Endothelial cell of umbilical vein (primary cell): ENCODE results near the gene ASB10. TPM values are rescaled to one million over a fixed set of nuclear protein-coding genes. Genes with fewer than 3 reads are reported as not detected.

ENCODE experiments used
- BruUV-seq: library from RNA; stranded (reverse); fragments of 400-500 nt; replicated peaks from 2 replicates; lab custom pipeline; 2021; lab: Mats Ljungman, UMichigan
- CTCF ChIA-PET: fragments of 300-600, 350-600 bp; sonication (Branson Sonifier 250); formaldehyde crosslinking; loops from one replicate; lab custom pipeline; 2021; ENCODE audit warnings: antibody characterized with exemption, inconsistent platforms; lab: Charles Lee
- POLR2A ChIA-PET: fragments of 300-600, 350-600 bp; sonication (Branson Sonifier 250); formaldehyde crosslinking; loops from one replicate; lab custom pipeline; 2021; ENCODE audit warnings: antibody characterized with exemption, inconsistent platforms; lab: Charles Lee
- DNase-seq: peaks from one replicate; pipeline ENCODE4 v3.0.0-alpha.2; 2011; ENCODE audit warnings: low read depth, low spot score
- FAIRE-seq: peaks from 2 replicates; lab custom pipeline; 2011; peaks lifted over from hg19 to GRCh38; lab: Jason Lieb, UNC
- H2AFZ ChIP-seq: 2 replicates; pipeline ENCODE4 v1.6.0; 2012; ENCODE audit warnings: low read depth, low read length, control low read depth, inconsistent platforms
- H3K27ac ChIP-seq: 2 replicates; pipeline ENCODE4 v1.5.1; 2011; ENCODE audit warnings: low read depth, mild to moderate bottlenecking, control low read depth, low read length, moderate library complexity; ENCODE audit not compliant: insufficient read depth
- H3K27me3 ChIP-seq, 2 experiments: 2 replicates each; pipeline versions ENCODE4 v1.6.0 to v1.6.1; 2011; ENCODE audit warnings: low read length in 2 of 2, mixed read lengths in 1 of 2; ENCODE audit not compliant: control insufficient read depth in 2 of 2, insufficient read depth in 2 of 2
- H3K36me3 ChIP-seq, 2 experiments: 2 replicates in 1 of 2; 3 replicates in 1 of 2; pipeline ENCODE4 v1.5.1; 2011; ENCODE audit warnings: low read length in 2 of 2, mild to moderate bottlenecking in 1 of 2, moderate library complexity in 1 of 2; ENCODE audit not compliant: control insufficient read depth in 2 of 2, insufficient read depth in 2 of 2; ENCODE audit errors: extremely low read depth in 1 of 2
- H3K4me1 ChIP-seq: 3 replicates; pipeline ENCODE4 v1.5.1; 2011; ENCODE audit warnings: mild to moderate bottlenecking, low read length; ENCODE audit not compliant: control insufficient read depth, insufficient read depth; ENCODE audit errors: extremely low read depth
- H3K4me2 ChIP-seq: 2 replicates; pipeline ENCODE4 v1.6.1; 2011; ENCODE audit warnings: low read length, control low read depth, mixed read lengths; ENCODE audit not compliant: insufficient read depth
- H3K4me3 ChIP-seq, 3 experiments: fragments of 200-600 bp in 1 of 3; sonication (generic), shearing (Covaris generic) in 1 of 3; replicated peaks in 1 of 3; 2 replicates each; pipeline ENCODE4 v1.5.1; 2011 to 2016; ENCODE audit warnings: control low read depth in 3 of 3, low read length in 3 of 3, mild to moderate bottlenecking in 2 of 3, inconsistent platforms in 1 of 3, low read depth in 1 of 3, moderate library complexity in 1 of 3; ENCODE audit not compliant: insufficient read depth in 1 of 3
- H3K79me2 ChIP-seq: 2 replicates; pipeline ENCODE4 v1.6.0; 2012; ENCODE audit warnings: low read length, inconsistent platforms; ENCODE audit not compliant: control insufficient read depth, insufficient read depth
- H3K9ac ChIP-seq: replicated peaks from 2 replicates; pipeline ENCODE3; 2011; ENCODE audit warnings: low read length, control low read depth; ENCODE audit not compliant: insufficient read depth; ENCODE audit errors: extremely low read depth
- H3K9me1 ChIP-seq: replicated peaks from 3 replicates; pipeline ENCODE4 v1.6.0; 2011; ENCODE audit warnings: mild to moderate bottlenecking, low read length; ENCODE audit not compliant: control insufficient read depth, insufficient read depth; ENCODE audit errors: extremely low read depth
- H3K9me3 ChIP-seq: replicated peaks from 2 replicates; pipeline ENCODE4 v1.5.1; 2012; ENCODE audit warnings: low read length, inconsistent platforms; ENCODE audit not compliant: control insufficient read depth, insufficient read depth
- H4K20me1 ChIP-seq: replicated peaks from 2 replicates; pipeline ENCODE3; 2011; ENCODE audit warnings: mild to moderate bottlenecking, low read length; ENCODE audit not compliant: control insufficient read depth, insufficient read depth; ENCODE audit errors: extremely low read depth
- CTCF ChIP-seq, 2 donors: IDR thresholded peaks; 1 replicate in 1 of 2; 2 replicates in 1 of 2; pipeline ENCODE4 v1.5.1; 2011; ENCODE audit warnings: low read length in 2 of 2, mild to moderate bottlenecking in 2 of 2, moderate library complexity in 2 of 2, control low read depth in 1 of 2, inconsistent platforms in 1 of 2, low read depth in 1 of 2; ENCODE audit not compliant: insufficient read depth in 1 of 2; ENCODE audit errors: extremely low read depth in 1 of 2
- GATA2 ChIP-seq: IDR thresholded peaks from 2 replicates; pipeline ENCODE4 v1.7.0; 2011; ENCODE audit warnings: low read depth, mild to moderate bottlenecking, moderate library complexity, mixed read lengths, low read length; ENCODE audit not compliant: insufficient read length, insufficient read depth
- JUN ChIP-seq: IDR thresholded peaks from 2 replicates; pipeline ENCODE4 v1.6.1; 2011; ENCODE audit warnings: borderline replicate concordance, low read depth; ENCODE audit not compliant: insufficient read length, insufficient read depth
- MYC ChIP-seq: IDR thresholded peaks from one replicate; pipeline ENCODE4 v1.6.1; 2011; ENCODE audit warnings: mild to moderate bottlenecking, low read depth, low read length
- POLR2A ChIP-seq: IDR thresholded peaks from 2 replicates; pipeline ENCODE4 v1.6.1; 2012; ENCODE audit warnings: low read depth, mild to moderate bottlenecking, control low read depth, low read length
- POLR2AphosphoS5 ChIP-seq: IDR thresholded peaks from 2 replicates; pipeline ENCODE4 v1.6.1; 2012; ENCODE audit warnings: low read depth, mild to moderate bottlenecking, control low read depth, low read length, moderate library complexity; ENCODE audit not compliant: insufficient read depth
- dilution Hi-C: fragments of 300-500 bp; cut with MboI; formaldehyde crosslinking; loops from one replicate; pipeline ENCODE4 v1.15.0; 2019; ENCODE audit warnings: low sequenced_read_pairs; ENCODE audit not compliant: extremely low pct_ligation_motif_present
- intact Hi-C: fragments of 100-400 bp; cut with micrococcal nuclease; formaldehyde crosslinking; loops from one replicate; pipeline ENCODE4 v1.10.0; 2022
- polyA plus RNA-seq, 4 experiments: library from polyadenylated mRNA; depleted of rRNA in 3 of 4; stranded (reverse) in 3 of 4; unstranded in 1 of 4; fragments of >200 nt; gene quantifications; 2 replicates each; pipeline versions ENCODE4 v1.2.1 to v1.2.3, GENCODE V29; 2011 to 2012; ENCODE audit warnings: missing spikeins in 1 of 4
- total RNA-seq: library from RNA; stranded (reverse); gene quantifications from 2 replicates; pipeline ENCODE4 v1.2.3, GENCODE V29; 2021
- TF ChIP-seq, protein P1 (sequence below): IDR thresholded peaks from 2 replicates; pipeline ENCODE4 v1.6.1; 2011; ENCODE audit not compliant: insufficient read depth, insufficient read length

The ASB10 gene
- total and polyA plus RNA-seq, 2 donors (not counting 3 experiments of a cell fraction or from before 2014, with no cell fraction given), result not detected

DNA sequence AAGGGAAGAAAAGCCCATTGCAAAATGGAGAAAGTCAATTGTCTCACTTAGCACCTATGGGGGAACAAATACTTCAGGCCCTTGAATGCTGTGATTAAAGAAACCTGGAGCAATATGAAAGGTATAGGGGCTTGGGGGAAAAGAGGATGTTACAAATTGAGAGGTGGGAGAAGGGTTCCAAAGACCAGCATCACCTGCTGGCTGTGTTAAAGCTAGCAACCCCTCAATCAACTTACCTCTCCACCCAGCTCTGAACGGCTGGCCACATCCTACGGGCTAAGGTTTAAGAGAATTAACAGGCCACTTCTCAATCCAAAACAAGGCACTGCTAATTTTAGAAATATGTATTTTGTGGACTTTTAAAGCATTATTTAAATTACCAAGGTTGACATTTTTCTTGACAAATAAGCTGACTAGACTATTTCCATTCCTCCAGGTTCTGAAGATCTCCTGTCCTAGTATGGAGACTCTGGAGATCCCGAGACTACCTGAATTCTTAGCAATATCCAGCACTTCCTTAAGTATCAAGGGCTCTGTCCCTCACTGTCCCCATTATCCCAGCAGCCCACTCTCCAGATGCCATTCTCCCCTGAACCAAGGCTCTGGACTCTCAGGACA lies 24.2 kb upstream of the ASB10 start:
- BruUV-seq, result no TSS peak
- ChIA-PET POLR2A (no interaction called here), CTCF (no interaction called here)
- H2AFZ ChIP-seq, result no peak overlapping the region
- no peaks in the 10 kb centered on the region for H3K4me1 ChIP-seq
- DNase-seq (no peak), FAIRE-seq (no peak)
- dilution Hi-C loops, result no loop called here
- H3K27me3 ChIP-seq, result no peaks in the 10 kb centered on the region
- no peak overlapping the region for H3K4me3 ChIP-seq
- H4K20me1 ChIP-seq, result no peaks in the 10 kb centered on the region
- no peak overlapping the region for H3K27ac ChIP-seq
- intact Hi-C loops, result no loop called here
- no peaks in the 10 kb centered on the region for H3K9me3 ChIP-seq
- H3K36me3 ChIP-seq, result peaks cover 0 to 17% of the 10 kb centered on the region in 2 experiments
- no peak for TF ChIP-seq CTCF (IDR thresholded peaks at IDR 0.05; ENCODE audit: extremely low read depth in 1 of 2, insufficient read depth in 1 of 2, low read depth in 1 of 2, low read length in 2 of 2)
- peak; percentile 40 for TF ChIP-seq POLR2A
- no peak overlapping the region for H3K4me2 ChIP-seq
- no peaks in the 10 kb centered on the region for H3K9me1 ChIP-seq
- H3K79me2 ChIP-seq, result no peaks in the 10 kb centered on the region
- no peak overlapping the region for H3K9ac ChIP-seq

- Histone ChIP-seq H4K20me1 (no peaks in the 10 kb centered on the region), H3K9me1 (no peaks in the 10 kb centered on the region), H3K36me3 (peaks cover 0 to 14% of the 10 kb centered on the region in 2 experiments), H3K27ac (no peak within 1 kb of the TSS), H3K9ac (no peak within 1 kb of the TSS), H3K4me1 (no peaks in the 10 kb centered on the region), H3K79me2 (no peaks in the 10 kb centered on the region), H3K9me3 (no peaks in the 10 kb centered on the region), H2AFZ (no peak within 1 kb of the TSS), H3K27me3 (no peaks in the 10 kb centered on the region), H3K4me2 (no peak within 1 kb of the TSS), H3K4me3 (no peak within 1 kb of the TSS)
- intact Hi-C loops, result no loop called here
- POLR2A ChIA-PET, result interaction anchor here (0.6 kb wide), 1 partner anchor 33 kb away, joined by 3 read pairs; no protein-coding TSS in a partner anchor
- FAIRE-seq (no peak), DNase-seq (no peak)
- CTCF ChIA-PET, result no interaction called here
- TF ChIP-seq POLR2A, result no peak
- TF ChIP-seq GATA2, result no peak
- no peak for TF ChIP-seq POLR2AphosphoS5
- TF ChIP-seq MYC, result no peak
- TF ChIP-seq JUN, result no peak
- TF ChIP-seq, protein P1, sequence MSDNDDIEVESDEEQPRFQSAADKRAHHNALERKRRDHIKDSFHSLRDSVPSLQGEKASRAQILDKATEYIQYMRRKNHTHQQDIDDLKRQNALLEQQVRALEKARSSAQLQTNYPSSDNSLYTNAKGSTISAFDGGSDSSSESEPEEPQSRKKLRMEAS, result no peak
- BruUV-seq, result no TSS peak
- dilution Hi-C loops, result no loop called here
Measured at GRCh38 chr7:151210087-151210854, 23.2 kb upstream of the ASB10 start, which contains the start of gene H2BK1. Gene H2BK1, minus strand, starts transcription at chr7:151210488. Its CDS starts 170 bp downstream, at chr7:151210318.
